Measurements from ENCODE around the gene MS4A1. TPM values are rescaled to one million over a fixed set of nuclear protein-coding genes. Genes with fewer than 3 reads are reported as not detected.

Gene MS4A1
- total RNA-seq, 1 experiment from 2014 or later = not detected

DNA sequence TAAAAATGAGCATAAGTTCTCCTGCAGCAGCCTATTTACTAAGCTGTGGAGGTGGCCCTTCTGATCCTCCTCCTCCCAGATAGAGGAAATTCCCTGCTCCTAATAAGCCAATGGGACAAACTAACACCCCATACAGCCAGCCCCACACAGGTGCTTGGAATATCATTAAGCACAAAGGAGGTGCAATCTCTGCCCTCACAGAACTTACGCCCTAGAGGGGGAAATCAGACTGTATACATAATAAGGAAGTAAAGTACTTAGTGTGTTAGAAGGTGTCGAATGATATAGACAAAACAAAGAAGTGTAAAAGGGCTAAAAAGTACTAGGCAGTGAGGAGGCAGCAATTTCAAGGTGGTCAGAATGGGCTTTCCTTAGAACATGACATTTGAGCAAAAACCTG is 42.8 kb downstream of the MS4A1 start:
- no peak overlapping the region for H3K9ac ChIP-seq (ENCODE audit: extremely low read depth, insufficient read length, low read length)
- H3K23ac ChIP-seq (ENCODE audit: insufficient read length, low read depth, low read length) = no peak overlapping the region
- no peak overlapping the region for H3K4me3 Mint-ChIP-seq
- no peak overlapping the region for H3T11ph ChIP-seq (ENCODE audit: low read length)
- no peak overlapping the region for H2BK20ac ChIP-seq (ENCODE audit: low read depth, low read length, poor library complexity, severe bottlenecking)
- peak overlapping the region; percentile 1 to 54 (median 35); a peak in 5 of 7 replicates for H3K27ac Mint-ChIP-seq
- no CpG with 5 or more reads among the region's 2 CpGs for WGBS (ENCODE audit: extremely low coverage, insufficient read length, low lambda C conversion rate)
- H3K4ac ChIP-seq (ENCODE audit: low read depth, low read length) = no peak overlapping the region
- H2BK12ac ChIP-seq (ENCODE audit: insufficient read length, low read depth, low read length) = no peak overlapping the region
- no peaks in the 10 kb centered on the region for H3K27me3 ChIP-seq (ENCODE audit: insufficient read depth, low read length)
- peaks cover 54 to 66% of the 10 kb centered on the region in 2 experiments for H3K4me1 Mint-ChIP-seq
- no peak overlapping the region for H3K18ac ChIP-seq (ENCODE audit: insufficient read length, low read depth, low read length)
- TF ChIP-seq, protein P1, sequence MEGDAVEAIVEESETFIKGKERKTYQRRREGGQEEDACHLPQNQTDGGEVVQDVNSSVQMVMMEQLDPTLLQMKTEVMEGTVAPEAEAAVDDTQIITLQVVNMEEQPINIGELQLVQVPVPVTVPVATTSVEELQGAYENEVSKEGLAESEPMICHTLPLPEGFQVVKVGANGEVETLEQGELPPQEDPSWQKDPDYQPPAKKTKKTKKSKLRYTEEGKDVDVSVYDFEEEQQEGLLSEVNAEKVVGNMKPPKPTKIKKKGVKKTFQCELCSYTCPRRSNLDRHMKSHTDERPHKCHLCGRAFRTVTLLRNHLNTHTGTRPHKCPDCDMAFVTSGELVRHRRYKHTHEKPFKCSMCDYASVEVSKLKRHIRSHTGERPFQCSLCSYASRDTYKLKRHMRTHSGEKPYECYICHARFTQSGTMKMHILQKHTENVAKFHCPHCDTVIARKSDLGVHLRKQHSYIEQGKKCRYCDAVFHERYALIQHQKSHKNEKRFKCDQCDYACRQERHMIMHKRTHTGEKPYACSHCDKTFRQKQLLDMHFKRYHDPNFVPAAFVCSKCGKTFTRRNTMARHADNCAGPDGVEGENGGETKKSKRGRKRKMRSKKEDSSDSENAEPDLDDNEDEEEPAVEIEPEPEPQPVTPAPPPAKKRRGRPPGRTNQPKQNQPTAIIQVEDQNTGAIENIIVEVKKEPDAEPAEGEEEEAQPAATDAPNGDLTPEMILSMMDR (conservative IDR thresholded peaks at IDR 0.05) = no peak
- no peak overlapping the region for H4K5ac ChIP-seq (ENCODE audit: insufficient read length, low read depth, low read length)
- H3K27me3 Mint-ChIP-seq (ENCODE audit: low read depth) = no peaks in the 10 kb centered on the region
- no peak overlapping the region for H3K14ac ChIP-seq (ENCODE audit: insufficient read depth, low read length)
- H2BK15ac ChIP-seq (ENCODE audit: low read depth, low read length) = no peak overlapping the region
- H4K20me1 ChIP-seq (ENCODE audit: control insufficient read depth, insufficient read depth, insufficient read length) = no peaks in the 10 kb centered on the region
- no peak for DNase-seq
- H3K4me2 ChIP-seq (ENCODE audit: insufficient read depth, insufficient read length, low read length) = no peak overlapping the region
- no peak overlapping the region for H2BK5ac ChIP-seq (ENCODE audit: insufficient read length, low read length)
- H3K23me2 ChIP-seq (ENCODE audit: insufficient read length, low read depth, low read length, poor library complexity, severe bottlenecking) = no peaks in the 10 kb centered on the region
- no peak overlapping the region for H2BK120ac ChIP-seq (ENCODE audit: low read depth, low read length, poor library complexity, severe bottlenecking)
- no peak overlapping the region for H3K56ac ChIP-seq (ENCODE audit: insufficient read length, low read depth, low read length)
- no peaks in the 10 kb centered on the region for H3K9me3 ChIP-seq (ENCODE audit: control insufficient read depth, low read depth, low read length)
- H4K8ac ChIP-seq (replicated peaks; ENCODE audit: insufficient read length, low read depth, low read length) = no peak overlapping the region
- peaks cover 0 to 4% of the 10 kb centered on the region in 2 experiments; a peak in 2 of 5 replicates for H3K9me3 Mint-ChIP-seq
- H2AFZ ChIP-seq (ENCODE audit: low read length) = no peak overlapping the region
- H4K91ac ChIP-seq (ENCODE audit: insufficient read length, low read depth, low read length) = no peak overlapping the region
- H2AK5ac ChIP-seq (ENCODE audit: insufficient read length, low read length) = no peak overlapping the region
- H3K4me1 ChIP-seq (ENCODE audit: insufficient read depth, low read length) = peaks cover 3% of the 10 kb centered on the region; the same call in 1 of the 2 replicates
- H3K79me2 ChIP-seq (ENCODE audit: insufficient read depth, low read length) = no peaks in the 10 kb centered on the region
- peaks cover 0 to 3% (median 3%) of the 10 kb centered on the region in 3 experiments; a peak in 2 of 7 replicates for H3K36me3 Mint-ChIP-seq (ENCODE audit: insufficient read depth in 1 of 3, low read depth in 3 of 3)
- H3K27ac ChIP-seq (ENCODE audit: insufficient read length, low read depth, low read length) = no peak overlapping the region
- H3K79me1 ChIP-seq (ENCODE audit: insufficient read depth, low read depth, low read length, poor library complexity, severe bottlenecking) = no peaks in the 10 kb centered on the region

All from H9 (cell line).